K562 (cell line): ENCODE results near the gene ECM2. TPM values are rescaled to one million over a fixed set of nuclear protein-coding genes. Genes with fewer than 3 reads are reported as not detected.

Experiments
- ARHGAP35 ChIP-seq: fragments of 450-650 bp; IDR thresholded peaks from 2 replicates; pipeline ENCODE4 v1.6.1; 2018; ENCODE audit not compliant: partially characterized antibody
- CHD4 ChIP-seq: fragments of 200-600 bp; sonication (generic); IDR thresholded peaks from 3 replicates; pipeline ENCODE4 v1.6.1; 2012; ENCODE audit warnings: low read depth, mild to moderate bottlenecking, mixed read lengths, low read length, inconsistent platforms; ENCODE audit not compliant: insufficient read depth, insufficient replicate concordance, poor library complexity, severe bottlenecking
- E2F3 ChIP-seq: fragments of 250-450 bp; sonication (Bioruptor Pico); IDR thresholded peaks from 2 replicates; pipeline ENCODE4 v1.4.0; 2020; ENCODE audit warnings: mild to moderate bottlenecking
- FOXO4 ChIP-seq: fragments of 450-650 bp; formaldehyde crosslinking; IDR thresholded peaks from 2 replicates; pipeline ENCODE4 v1.4.0; 2020; ENCODE audit warnings: mild to moderate bottlenecking, moderate library complexity
- HBP1 ChIP-seq: fragments of 450-650 bp; formaldehyde crosslinking; IDR thresholded peaks from 2 replicates; pipeline ENCODE4 v1.4.0; 2022; ENCODE audit warnings: missing genetic modification characterization
- KLF16 ChIP-seq: IDR thresholded peaks from 2 replicates; pipeline ENCODE4 v1.6.1; 2016; ENCODE audit warnings: antibody characterized with exemption
- ZHX1 ChIP-seq: fragments of 150-350 bp; conservative IDR thresholded peaks from 2 replicates; pipeline ENCODE4 v1.6.1; 2014; ENCODE audit warnings: low read length
- ZNF551 ChIP-seq: fragments of 250-450 bp; sonication (Bioruptor Pico); IDR thresholded peaks from 2 replicates; pipeline ENCODE4 v1.5.0; 2021; ENCODE audit warnings: mild to moderate bottlenecking, moderate library complexity
- ZNF668 ChIP-seq: fragments of 250-450 bp; sonication (Bioruptor Pico); IDR thresholded peaks from 2 replicates; pipeline ENCODE4 v1.8.0; 2022; ENCODE audit warnings: mild to moderate bottlenecking, inconsistent platforms
- polyA plus RNA-seq, 8 experiments: library from polyadenylated mRNA; depleted of rRNA in 4 of 8; stranded (reverse) in 5 of 8; unstranded in 3 of 8; fragments of >200 nt; fragmentation: Nextera tagmentation in 2 of 8; fragmentation: Illumina TruSeq in 1 of 8; extraction: Ambion mirVana in 2 of 8; extraction: Trizol in 1 of 8; gene quantifications; 2 replicates each; pipeline versions ENCODE4 v1.2.1 to v1.2.3, GENCODE V29; 2011 to 2014; ENCODE audit warnings: inconsistent platforms in 1 of 8, missing spikeins in 1 of 8
- total RNA-seq, 7 experiments: library from RNA; depleted of rRNA in 6 of 7; stranded (reverse); fragments of >200 nt in 6 of 7; fragmentation: Illumina TruSeq in 2 of 7; extraction: Trizol in 2 of 7; gene quantifications; 2 replicates each; pipeline versions ENCODE4 v1.2.1 to v1.2.3, GENCODE V29; 2011 to 2021; ENCODE audit warnings: low replicate concordance in 1 of 7
- TF ChIP-seq, protein P1 (sequence below): fragments of 250-450 bp; sonication (Bioruptor Pico); IDR thresholded peaks from 2 replicates; pipeline ENCODE4 v1.5.0; 2021; ENCODE audit warnings: mild to moderate bottlenecking, moderate library complexity
- TF ChIP-seq, protein P2 (sequence below): sonication (generic); formaldehyde crosslinking; IDR thresholded peaks from 2 replicates; pipeline ENCODE4 v1.8.1; 2023; ENCODE audit warnings: mild to moderate bottlenecking, missing genetic modification reagents

The ECM2 gene
- total and polyA plus RNA-seq, 9 of the 15 experiments (the other 6 are each of a cell fraction or from before 2014, with no cell fraction given), result 0.03 to 0.07 TPM; not detected in 7

GRCh38 chr9:92534204-92534603 lies 1.6 kb downstream of the ECM2 start (continued):
- TF ChIP-seq, protein P1, sequence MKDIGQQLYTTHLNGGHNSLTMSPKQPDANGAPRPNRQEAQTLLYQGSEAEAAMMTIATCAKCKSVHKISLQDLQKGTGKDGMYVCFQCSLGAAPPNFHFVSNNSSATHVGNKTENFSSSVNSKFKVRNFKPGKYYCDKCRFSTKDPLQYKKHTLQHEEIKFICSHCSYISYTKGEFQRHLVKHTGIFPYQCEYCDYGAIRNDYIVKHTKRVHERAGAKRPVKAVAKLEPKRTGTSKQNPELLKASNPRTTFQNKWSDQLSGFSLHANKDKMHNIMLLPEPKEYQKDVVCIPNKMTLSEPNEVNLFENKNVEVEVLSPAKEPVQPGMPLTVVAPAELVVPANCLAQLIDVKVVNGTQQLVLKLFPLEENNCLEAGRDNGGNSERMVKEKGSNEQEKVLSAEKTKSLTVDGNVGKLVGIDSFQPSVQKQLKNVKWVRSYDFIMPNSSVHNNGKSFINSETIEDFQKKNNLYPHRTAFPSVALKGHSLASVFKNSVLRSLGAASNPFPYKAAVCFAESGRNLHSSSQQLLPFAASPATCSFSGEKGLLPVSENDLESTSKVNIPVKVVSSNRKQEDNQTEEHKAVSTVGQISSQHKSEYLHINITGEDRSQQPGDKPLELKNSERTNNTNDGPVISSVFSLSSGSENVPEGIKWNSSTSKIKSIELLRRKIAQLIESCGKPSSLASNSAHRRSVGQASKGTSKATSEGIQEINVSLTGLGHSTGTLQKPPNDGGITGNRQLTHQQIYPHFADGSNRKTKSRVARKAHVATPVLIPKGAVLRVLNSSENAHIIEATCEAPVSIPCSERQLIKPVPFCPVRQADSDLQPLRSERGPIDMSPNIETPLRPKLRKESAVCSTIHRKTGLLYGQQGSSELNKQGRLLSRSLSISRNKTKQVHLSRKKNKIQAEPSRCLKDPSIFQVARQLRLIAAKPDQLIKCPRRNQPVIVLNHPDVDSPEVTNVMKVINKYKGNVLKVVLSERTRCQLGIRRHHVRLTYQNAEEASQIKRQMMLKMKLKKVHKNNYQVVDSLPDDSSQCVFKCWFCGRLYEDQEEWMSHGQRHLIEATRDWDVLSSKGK, result no peak
- TF ChIP-seq HBP1 (CRISPR knock-in tag) (no peak), FOXO4 (no peak), KLF16 (no peak), ARHGAP35 (no peak), ZHX1 (no peak), E2F3 (CRISPR knock-in tag) (no peak), CHD4 (no peak), ZNF668 (CRISPR knock-in tag) (no peak), ZNF551 (CRISPR knock-in tag) (no peak)
- TF ChIP-seq, protein P2, sequence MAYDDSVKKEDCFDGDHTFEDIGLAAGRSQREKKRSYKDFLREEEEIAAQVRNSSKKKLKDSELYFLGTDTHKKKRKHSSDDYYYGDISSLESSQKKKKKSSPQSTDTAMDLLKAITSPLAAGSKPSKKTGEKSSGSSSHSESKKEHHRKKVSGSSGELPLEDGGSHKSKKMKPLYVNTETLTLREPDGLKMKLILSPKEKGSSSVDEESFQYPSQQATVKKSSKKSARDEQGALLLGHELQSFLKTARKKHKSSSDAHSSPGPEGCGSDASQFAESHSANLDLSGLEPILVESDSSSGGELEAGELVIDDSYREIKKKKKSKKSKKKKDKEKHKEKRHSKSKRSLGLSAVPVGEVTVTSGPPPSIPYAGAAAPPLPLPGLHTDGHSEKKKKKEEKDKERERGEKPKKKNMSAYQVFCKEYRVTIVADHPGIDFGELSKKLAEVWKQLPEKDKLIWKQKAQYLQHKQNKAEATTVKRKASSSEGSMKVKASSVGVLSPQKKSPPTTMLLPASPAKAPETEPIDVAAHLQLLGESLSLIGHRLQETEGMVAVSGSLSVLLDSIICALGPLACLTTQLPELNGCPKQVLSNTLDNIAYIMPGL, result no peak
